GM10847 (cell line): ENCODE data around the gene CDC42BPA.

ENCODE experiments used
- POLR2A ChIP-seq: IDR thresholded peaks from 2 replicates; pipeline ENCODE4 v1.6.1; 2011; ENCODE audit not compliant: insufficient read length; ENCODE audit errors: extremely low read depth

Gene CDC42BPA, protein sequence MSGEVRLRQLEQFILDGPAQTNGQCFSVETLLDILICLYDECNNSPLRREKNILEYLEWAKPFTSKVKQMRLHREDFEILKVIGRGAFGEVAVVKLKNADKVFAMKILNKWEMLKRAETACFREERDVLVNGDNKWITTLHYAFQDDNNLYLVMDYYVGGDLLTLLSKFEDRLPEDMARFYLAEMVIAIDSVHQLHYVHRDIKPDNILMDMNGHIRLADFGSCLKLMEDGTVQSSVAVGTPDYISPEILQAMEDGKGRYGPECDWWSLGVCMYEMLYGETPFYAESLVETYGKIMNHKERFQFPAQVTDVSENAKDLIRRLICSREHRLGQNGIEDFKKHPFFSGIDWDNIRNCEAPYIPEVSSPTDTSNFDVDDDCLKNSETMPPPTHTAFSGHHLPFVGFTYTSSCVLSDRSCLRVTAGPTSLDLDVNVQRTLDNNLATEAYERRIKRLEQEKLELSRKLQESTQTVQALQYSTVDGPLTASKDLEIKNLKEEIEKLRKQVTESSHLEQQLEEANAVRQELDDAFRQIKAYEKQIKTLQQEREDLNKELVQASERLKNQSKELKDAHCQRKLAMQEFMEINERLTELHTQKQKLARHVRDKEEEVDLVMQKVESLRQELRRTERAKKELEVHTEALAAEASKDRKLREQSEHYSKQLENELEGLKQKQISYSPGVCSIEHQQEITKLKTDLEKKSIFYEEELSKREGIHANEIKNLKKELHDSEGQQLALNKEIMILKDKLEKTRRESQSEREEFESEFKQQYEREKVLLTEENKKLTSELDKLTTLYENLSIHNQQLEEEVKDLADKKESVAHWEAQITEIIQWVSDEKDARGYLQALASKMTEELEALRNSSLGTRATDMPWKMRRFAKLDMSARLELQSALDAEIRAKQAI (N-terminal part only)

DNA sequence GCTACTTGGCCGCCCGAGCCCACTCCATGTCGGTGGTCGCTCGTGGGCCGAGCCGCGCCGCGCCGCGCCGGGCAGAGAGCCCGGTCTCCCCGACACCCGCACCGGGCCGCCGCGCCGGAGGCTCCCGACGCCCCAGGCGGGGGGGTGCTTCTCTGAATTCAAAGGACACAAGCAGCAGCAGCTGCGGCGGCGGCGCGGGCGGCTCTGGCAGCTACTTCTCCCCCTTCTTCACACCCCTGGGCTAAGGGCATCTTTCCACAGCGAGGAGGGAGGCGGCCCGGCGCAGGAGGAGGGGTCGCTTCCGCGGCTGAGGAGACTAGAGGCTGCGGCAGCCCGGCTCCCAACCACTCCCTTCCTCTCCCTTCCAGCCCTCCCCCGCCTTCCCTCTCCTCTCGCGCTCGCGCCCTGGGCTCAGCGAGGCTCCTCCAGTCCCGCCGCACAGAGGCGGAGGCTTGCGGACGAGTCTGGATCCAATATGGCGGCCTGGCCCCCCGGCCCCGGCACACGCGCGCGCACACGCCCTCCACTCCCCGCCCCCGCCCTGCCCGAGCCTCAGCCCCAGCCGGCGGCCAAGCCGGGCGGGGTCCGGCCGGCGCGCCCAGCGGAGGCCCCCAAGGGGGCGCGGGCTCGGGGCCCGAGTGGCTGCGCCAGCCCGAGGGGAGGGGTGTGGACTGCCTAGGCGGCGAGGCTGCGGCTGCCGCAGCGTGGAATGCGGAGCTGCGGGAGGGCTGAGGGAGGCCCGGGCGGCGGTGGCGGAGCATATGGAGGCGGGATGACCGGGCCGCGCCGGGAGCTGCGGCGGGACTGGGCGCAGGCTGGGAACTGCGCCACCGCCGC is at the start of gene CDC42BPA:
CDC42BPA (minus strand) TSS at position 477 of the 837 bp plus-strand sequence. CDS start 1,310 bp downstream, outside the sequence.
- TF ChIP-seq POLR2A = no peak

DNA sequence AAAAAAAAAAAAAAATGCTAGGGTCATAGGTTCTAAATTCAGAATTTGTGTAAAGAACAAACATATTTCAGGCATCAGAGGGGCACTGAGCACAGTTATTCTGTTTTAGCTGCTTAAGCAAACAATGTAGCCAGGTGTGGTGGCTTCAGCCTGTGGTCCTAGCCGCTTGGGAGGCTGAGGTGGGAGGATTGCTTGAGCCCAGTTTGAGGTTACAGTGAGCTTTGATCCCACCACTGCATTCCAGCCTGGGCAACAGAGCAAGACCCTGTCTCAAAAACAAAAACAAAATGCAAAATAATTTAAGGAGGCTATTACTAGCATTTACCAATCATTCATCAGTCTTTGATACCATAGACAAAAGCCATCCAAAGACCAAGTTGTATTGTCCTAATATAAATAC is 49.7 kb upstream of the CDC42BPA start:
- TF ChIP-seq POLR2A = no peak

DNA sequence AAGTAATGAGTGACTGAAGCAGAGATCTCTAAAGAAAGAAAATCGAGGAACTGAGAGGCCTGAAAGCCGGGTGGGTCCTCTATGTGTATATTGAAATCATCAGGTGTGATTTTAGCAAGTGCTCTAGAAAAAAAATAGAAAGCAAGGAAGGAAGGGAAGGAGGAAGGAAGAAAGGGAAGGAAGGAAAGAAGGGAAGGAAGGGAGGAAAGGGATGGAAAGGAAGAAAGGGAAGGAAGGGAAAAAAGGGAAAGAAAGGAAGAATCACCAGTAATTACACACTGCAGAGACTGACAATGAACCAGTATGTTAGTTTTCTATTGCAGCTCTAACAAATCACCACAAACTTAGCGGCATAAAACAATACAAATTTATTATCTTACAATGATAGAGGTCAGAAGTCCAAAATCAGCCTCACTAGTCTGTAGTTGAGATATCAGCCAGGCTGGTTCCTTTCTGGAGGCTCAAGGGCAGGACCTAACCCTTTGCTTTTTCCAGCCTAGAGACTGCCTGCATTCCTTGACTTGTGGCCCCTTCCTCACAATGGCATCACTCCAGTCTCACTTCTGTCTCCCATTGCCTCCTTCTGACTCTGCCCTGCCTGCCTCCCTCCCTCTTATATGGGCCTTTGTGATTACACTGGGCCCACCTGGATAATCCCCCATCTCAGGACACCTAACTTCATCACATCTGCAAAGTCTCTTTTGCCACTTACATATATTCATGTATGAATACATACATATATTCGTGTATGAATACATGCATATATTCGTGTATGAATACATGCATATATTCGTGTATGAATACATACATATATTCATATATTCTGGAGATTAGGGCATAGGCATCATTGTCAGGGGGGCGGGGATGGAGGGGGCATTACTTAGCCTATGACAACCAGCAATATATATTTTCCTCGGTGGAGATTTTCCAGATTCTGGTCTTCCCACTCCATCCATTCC is 47.5 kb upstream of the CDC42BPA start:
- TF ChIP-seq POLR2A = no peak

DNA sequence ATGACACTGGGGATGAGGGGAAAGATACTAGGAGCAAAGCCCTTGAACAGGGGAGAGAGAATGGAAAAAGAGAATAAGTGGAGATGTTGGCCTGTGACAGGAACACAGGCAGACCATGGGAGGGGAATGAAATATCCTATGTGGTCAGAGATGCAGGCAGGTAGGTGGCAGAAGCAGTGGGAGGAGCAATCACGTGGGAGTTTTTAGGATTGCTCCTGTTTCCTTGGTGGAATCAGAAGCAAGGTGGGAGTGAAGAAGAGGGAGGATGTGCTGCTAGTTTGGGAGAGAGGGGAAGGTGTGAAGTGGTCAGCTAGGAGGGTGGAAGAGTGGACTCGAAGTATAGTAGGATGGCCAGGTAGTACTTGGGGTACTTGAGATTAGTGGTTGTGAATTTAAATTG is 46.4 kb upstream of the CDC42BPA start:
- no peak for TF ChIP-seq POLR2A

DNA sequence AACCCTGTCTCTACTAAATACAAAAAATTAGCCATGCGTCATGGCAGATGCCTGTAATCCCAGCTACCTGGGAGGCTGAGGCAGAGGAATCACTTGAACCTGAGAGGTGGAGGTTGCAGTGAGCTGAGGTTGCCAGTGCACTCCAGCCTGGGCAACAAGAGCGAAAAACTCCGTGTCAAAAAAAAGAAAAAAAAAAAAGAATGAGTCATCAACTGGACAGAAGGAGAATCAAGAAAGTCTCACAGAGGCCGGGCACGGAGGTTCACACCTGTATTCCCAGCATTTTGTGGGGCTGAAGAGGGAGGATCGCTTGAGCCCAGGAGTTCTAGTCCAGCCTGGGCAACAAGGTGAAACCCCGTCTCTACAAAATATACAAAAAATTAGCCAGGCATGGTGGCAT is 45.5 kb upstream of the CDC42BPA start:
- no peak for TF ChIP-seq POLR2A

DNA sequence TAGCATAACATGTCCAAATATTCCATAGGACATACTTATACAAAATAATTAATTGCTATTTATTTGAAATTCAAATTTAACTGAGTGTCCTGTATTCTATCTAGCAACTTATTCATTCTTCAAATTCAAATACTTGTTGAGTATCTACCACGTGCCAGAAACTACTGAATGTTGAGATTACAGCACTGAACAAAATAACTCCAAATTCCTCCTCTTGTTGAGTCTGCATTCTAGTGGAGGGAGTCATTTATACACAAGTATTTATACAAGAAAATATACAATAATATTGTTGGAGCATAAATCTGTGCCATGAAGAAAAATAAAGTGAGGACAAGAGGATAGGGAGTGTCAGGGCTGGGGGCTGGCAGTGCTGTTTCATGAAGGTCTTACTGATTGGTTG is 43.7 kb upstream of the CDC42BPA start:
- TF ChIP-seq POLR2A = no peak

DNA sequence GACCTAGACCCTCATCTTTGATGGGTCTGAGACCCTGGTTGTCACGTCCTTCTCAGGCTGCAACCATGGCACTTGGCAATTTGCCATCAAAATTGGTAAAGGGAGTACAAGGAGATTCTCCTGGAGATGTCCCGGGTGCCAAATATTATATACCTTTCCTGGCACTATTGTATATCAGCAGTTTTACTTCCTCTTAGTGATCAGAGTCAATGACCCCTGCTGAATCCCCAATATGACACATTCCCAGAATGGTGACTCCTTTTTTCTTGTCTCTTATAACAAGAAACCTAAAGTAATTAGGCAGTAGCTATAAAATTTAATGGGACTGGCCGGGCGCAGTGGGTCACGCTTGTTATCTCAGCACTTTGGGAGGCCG is 39.6 kb upstream of the CDC42BPA start:
- TF ChIP-seq POLR2A = no peak

DNA sequence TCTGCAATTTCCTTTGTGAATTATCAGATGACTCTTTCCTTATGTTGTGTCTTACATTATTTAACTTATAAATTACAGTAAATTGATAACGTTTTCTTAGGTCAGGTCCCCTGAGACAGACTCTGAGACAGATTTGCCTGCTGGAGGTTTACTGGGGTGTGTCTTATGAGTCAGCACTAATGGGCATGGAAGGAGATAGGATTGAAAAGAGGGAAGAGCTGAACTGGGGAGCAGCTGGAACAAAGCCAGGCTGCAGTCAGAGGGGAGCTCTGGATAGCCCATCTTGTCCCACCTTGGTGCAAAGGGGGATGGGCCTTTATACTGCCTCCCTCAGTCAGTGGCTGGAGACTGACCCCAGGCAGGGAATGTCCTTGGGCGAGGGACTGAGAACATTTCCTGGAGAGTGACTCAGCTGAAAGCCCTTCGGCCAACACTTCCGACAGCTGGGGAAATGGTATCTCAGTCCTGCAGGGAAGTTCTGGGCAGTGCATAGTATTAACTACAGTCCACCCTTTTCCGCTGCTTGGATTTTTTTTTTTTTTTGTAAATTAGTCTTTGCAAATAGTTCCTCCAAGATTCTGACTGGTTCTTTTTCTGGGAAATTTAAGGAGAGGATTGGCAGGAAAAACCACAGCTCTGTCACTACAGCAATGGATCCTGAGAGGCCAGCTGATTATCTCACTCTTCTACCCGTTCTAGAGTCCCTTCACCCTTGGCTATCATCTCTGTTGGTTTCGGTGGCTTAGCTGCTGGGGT is 39.1 kb upstream of the CDC42BPA start:
- TF ChIP-seq POLR2A = no peak

DNA sequence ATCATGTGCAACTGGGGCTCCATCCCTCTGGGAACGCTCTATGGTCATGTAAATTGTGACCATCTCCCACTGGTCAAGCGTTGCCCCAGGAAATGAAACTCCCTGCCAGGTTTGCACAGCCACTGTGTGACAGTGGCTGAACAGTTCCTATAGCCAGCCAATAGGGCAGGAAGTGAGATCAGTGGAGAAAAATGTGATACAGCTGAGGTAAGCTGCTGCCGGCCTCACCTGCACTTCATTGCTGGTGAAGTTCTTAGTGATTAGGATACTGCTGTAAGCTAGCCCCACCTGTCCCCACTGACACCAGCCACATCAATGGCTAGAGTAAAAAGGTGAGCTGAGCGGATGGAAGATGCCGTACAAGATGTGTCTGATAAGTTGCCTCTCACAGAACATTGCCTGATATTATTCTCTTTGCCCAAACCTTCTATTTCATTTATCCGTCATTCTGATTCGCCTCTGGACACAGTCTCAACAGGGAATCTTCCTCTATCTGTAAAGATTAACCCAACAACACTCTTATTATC is 38.4 kb upstream of the CDC42BPA start:
- TF ChIP-seq POLR2A = no peak

DNA sequence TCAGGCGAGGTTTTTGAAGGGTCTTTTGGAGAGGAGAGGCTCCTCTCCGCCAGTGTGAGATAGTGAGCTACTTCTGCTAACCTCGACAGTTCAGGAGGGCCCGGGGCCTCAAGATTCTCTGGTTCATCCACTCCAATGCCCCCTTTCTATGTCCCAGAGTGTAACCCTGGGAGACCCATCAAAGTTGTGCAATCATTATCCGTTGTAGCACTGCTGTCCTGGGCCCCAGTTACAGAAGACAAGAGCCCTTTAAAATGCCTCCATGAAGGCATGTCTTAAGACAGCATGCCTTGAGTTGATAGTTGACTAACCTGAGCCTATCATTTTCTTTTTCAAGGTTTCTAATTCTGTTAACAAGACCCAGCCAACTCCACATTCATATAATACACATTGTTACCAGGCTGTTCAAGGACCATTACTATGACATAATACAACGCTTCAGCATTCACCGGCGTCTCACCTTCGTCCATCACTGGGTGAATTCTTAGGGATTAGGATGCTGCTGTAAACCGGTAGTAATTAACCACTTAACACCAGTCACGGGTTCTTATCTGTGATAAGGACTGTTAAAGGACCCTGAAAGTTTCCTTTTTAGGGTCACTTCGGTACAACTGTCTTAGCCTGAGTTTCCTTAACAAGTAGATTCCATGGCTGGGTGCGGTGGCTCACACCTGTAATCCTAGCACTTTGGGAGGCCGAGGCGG is 37.4 kb upstream of the CDC42BPA start:
- no peak for TF ChIP-seq POLR2A

DNA sequence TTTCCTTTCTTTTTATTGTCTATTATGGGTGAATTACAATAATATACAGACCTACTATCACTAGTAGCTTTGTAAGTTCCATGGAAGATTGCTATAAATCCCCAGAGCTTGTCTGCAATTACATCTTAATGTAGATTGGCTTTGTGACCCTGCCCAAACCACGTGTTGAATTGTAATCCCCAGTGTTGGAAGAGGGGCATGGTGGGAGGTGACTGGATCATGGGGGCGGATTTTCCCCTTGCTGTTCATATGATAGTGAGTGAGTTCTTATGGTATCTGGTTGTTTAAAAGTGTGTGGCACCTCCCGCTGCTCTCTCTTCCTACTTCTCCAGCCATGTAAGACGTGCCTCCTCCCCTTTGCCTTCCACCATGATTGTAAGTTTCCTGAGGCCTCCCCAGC is 34.9 kb upstream of the CDC42BPA start:
- no peak for TF ChIP-seq POLR2A

DNA sequence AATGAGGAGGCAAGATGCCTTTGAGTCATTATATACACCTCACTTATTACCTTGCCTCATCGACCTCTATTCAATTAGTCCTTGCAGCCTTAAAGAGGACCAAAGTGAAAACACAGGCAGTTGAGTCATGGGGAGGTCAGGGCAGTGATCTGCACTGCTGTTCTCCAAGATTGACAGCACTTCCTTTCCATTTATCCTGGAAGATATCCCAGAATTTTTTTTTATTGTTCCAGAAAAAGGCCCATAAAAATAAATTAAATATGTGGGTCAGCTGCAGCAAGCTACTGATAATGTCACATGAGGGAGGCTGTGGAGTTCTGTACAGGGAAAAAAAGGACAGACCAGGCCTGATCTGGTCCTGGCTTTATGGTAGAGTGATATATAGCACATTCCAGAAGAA is 33.2 kb upstream of the CDC42BPA start:
- no peak for TF ChIP-seq POLR2A

DNA sequence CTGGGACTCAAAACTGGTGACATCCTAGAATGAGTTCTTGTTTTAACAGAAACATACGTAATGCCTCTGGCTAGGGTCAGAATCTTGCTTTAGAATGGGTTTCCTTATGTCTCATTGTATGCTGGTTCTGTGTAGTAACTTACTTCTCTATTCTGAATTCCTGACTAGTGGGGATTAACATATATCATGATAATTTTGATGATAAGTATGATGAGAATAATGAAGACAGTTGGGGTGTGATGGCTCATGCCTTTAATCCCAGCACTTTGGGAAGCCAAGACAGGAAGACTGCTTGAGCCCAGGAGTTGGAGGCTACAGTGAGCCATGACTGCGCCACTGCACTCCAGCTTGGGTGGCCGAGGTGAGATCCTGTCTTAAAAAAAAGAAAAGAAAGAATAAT is 31.7 kb upstream of the CDC42BPA start:
- TF ChIP-seq POLR2A = no peak
